Mucosa of gallbladder (tissue), 1 donor: ENCODE results near the gene IBSP. TPM values are rescaled to one million over a fixed set of nuclear protein-coding genes. Genes with fewer than 3 reads are reported as not detected.

ENCODE experiments used
- DNase-seq: peaks from one replicate; pipeline ENCODE4 v3.0.0-alpha.2; 2020; ENCODE audit warnings: low spot score
- total RNA-seq: library from RNA; stranded (reverse); gene quantifications from one replicate; pipeline ENCODE4 v1.2.1, GENCODE V29; 2021
- donor health status: DM: no; HTN: no; CAD: no.

The IBSP gene, protein sequence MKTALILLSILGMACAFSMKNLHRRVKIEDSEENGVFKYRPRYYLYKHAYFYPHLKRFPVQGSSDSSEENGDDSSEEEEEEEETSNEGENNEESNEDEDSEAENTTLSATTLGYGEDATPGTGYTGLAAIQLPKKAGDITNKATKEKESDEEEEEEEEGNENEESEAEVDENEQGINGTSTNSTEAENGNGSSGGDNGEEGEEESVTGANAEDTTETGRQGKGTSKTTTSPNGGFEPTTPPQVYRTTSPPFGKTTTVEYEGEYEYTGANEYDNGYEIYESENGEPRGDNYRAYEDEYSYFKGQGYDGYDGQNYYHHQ
- 2.1 TPM for total RNA-seq

DNA sequence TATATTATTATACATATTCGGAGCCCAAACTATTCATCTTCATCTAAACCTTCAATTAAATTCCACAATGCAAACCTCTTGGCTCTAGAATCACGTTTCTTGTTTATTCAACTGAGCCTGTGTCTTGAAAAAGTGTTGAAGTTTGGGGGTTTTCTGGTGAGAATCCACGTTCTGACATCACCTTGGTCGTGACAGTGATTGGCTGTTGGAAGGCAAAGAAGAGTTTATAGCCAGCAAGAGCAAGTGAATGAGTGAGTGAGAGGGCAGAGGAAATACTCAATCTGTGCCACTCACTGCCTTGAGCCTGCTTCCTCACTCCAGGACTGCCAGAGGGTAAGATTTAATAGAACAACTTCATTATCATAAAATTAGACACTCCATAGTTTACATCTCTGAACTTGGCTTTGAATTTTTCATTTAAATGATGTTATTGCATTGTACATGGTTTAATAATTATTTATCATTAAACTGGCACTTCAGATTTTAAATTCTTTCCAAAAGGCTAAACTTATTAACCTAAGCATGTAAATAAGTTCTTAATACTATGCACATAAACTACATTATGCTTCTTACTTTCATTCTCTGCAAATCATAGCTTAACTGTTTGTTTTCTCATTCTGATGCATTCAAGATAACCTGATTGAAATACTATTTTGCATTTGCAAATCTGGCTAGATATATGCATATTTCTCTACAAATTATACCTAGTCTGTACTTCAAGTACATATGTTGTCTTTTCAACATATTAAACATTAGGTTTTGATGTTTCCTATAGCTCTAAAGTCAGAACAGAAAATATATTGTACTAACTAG is at the start of gene IBSP:
TSS of gene IBSP (plus strand) at position 254 of the 813 bp plus-strand sequence. CDS start 2,808 bp downstream, outside the sequence.
- DNase-seq: no peak

- DNase-seq: no peak
Observed at GRCh38 chr4:87749883-87750282, 49.5 kb upstream of the IBSP start.

DNA sequence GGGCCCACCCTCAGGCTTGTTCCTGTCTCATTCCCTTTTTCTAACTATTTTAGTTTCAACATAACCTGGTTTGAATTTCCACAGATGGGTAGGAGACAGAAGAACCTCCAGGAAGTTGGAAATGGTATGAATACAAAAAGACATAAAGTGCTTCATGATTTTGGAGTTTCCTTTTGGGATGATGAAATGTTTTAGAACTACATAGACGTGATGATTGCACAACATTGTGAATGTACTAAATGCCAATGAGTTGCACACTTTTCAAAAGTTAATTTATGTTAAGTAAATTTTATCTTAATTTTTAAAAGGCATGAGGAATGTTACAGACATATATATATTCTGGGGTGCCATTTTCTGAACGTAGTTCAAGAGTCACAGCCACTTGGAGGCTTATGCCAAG is 41.1 kb upstream of the IBSP start:
- no peak for DNase-seq

GRCh38 chr4:87762311-87762710 is 37.0 kb upstream of the IBSP start:
- DNase-seq: no peak

GRCh38 chr4:87781569-87781968 is 17.8 kb upstream of the IBSP start:
- no peak for DNase-seq

GRCh38 chr4:87783781-87784180 is 15.6 kb upstream of the IBSP start:
- no peak for DNase-seq

- DNase-seq: no peak
Observed at GRCh38 chr4:87785731-87786509, 13.4 kb upstream of the IBSP start.

DNA sequence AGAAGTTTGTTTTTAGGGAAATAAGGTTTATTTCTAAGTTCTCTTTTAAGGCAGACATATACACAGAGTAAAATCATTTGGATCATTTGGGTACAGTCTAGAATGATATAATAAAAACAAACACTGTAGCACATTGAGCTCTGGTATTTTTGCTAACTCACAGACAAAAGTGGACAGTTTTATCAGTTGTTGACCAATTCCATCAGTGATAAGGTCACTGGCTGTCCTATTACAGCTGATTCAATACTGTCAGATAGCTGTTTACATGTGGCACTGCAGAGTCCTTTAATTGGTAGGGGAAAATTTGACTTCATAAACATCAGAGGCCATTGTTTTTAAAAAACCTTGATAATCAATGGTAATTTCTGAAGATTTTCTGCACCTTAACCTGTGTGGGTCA is 3.5 kb downstream of the IBSP start:
- no peak for DNase-seq

GRCh38 chr4:87803421-87803820 is 4.1 kb downstream of the IBSP start:
- no peak for DNase-seq

- no peak for DNase-seq
Observed at GRCh38 chr4:87804871-87805270, 5.5 kb downstream of the IBSP start.

DNA sequence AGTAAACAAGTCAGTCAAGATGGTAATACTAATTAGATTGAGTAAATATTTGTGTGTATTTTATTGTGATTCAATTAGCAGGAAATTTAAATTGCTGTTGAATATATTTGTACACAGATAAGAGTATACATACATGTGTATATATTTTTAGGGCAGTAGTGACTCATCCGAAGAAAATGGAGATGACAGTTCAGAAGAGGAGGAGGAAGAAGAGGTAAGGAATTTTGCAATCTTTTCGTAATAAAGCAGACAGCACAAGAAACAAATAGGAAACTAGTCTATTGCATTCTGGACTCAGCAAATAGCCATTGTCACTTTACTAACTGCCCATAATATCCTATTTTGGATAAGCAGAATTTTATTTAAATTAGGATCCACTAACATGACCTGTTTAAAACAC is 6.6 kb downstream of the IBSP start:
- DNase-seq: no peak

- DNase-seq: no peak
Observed at GRCh38 chr4:87806520-87806919, 7.2 kb downstream of the IBSP start.

- DNase-seq: no peak
Observed at GRCh38 chr4:87807402-87807801, 8.0 kb downstream of the IBSP start.

GRCh38 chr4:87811977-87812376 is 12.6 kb downstream of the IBSP start:
- DNase-seq: no peak

DNA sequence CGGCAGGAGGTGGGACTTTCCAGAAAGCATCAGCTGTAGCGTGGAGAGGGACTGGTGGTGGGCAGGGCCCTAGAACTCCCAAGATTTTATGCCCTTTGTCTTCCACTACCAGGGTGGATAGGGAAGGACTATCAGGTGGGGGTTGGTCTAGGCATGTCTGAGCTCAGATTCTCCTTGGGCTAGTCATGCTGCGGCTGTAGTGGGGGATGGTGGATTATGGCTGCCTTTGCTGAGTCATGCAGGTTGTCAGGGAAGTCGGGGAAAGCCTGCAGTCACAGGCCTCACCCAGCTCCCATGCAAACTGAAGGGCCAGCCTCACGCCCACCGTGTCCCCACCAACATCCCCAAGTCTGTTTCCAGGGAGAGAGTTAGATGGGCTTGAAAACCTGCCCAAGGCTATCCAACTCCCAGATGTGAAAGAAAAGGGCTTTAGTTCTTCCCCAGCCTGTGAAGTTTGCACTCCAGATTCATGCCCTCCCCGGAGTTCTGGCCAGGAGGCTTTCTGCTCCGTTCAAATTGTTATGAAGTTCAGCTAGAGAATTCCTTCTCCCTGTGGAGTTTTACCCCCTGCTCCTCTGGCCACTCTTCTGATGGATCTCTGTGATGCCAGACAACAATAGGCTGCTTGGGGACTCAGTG is 20.0 kb downstream of the IBSP start:
- DNase-seq: no peak

DNA sequence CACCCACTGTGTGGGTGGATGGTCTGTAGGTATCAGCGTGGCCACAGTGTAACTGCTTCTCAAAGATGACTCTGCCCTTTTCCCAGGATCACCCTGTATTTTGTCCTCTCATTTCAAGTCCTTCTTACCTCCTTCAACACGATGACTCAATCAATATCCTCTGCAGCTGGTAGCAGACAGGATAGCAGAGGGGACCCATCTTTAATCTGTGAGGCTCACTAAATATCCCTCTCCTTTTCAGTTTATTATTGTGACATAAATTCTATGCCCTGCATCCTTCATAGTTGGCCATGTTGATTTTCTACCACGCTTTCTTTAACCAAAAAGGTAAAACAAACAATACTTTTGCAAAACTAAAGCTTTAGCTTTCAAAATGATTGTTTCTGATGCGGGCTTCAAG is 23.8 kb downstream of the IBSP start:
- DNase-seq: no peak

GRCh38 chr4:87823724-87824123 is 24.4 kb downstream of the IBSP start:
- no peak for DNase-seq

DNA sequence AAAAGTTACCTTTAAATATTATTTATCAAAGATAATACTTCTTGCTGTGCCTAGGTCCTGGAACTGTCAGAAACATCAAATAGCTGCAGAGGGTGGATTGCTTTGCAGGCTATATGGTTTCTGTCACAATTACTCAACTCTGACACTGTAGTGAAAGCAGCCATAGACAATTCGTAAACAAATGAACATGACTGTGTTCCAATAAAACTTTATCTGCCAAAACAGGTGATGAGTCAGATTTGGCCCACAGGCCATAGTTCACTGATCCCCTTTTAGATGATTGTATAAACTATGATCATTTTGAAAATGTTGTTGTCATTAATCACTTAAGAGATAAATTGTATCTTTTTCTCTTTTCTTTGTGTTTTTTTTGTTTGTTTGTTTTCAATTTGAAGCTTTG is 25.0 kb downstream of the IBSP start:
- no peak for DNase-seq

DNA sequence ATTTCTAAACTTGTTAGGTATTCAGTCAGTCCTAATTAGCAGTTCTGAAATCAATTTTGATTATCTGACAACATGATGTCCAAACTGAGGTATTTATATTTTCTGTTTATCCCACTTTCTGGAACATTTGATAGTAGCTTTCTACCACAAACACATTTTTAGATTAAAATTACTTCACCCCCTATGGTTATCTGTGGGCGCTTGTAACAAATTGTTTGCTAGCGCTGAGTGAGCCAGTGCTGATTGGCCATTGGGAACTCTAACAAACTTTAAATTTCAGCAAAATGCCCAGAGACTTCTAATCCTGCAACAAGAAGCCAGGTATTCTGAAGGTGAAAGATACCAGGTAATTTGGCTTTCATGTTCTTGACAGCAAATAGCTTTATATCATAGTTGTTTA is 33.3 kb downstream of the IBSP start, which contains the start of gene MEPE:
TSS of gene MEPE (plus strand) at position 301 of the 400 bp plus-strand sequence. CDS start 1,746 bp downstream, outside the sequence.
- DNase-seq: no peak

DNA sequence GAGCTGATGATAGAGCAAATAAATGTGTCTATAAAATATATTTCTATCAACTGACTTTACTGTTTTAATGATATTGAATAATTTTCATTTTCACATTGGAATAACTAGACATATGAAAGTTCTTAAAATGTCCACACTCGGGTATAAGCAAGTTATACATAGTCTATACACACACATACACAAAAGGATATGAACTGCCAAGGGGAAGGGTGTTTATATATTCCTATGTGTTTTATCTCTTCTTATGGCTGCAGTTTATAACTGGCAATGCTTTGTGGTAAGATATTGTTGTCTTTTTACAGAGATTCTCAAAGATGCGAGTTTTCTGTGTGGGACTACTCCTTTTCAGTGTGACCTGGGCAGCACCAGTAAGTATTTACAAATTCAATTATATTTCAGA is 35.0 kb downstream of the IBSP start:
- no peak for DNase-seq

DNA sequence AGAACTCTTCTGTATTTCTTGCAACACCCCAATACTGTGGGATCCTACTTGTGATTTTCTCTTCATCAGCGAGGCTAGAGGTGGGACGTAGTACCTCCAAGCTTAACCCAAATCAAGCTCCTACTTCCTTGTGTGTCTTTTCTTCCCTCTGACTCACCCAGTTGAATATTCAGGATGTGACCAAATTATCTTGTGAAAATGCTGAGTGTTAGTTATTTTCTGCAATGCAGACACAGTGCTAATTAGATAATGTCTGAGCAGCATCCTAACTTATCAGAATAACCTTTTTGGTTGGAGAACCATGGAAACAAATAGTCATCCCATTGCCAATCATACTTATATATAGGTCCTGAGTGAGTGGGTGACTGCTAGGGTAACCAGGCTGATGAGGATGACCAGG is 35.8 kb downstream of the IBSP start:
- no peak for DNase-seq

DNA sequence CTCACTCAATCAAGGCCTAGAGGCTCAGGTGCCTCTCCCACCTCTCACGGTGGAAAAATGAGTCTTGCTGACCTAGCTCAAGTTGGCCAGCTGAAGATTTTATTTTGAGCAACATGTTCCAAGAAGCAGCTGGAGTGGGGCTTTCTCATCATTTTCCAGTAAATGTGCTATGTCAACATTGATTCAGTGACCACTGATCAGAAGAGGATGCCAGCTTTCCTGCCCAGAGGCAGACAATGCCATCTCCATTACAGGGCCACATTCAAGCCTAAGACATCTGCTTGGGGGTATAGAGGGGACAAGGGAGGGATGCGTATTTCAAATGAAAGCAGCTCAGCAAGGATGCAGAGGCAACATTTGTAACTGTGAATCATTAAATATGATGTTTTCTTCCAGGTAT is 36.4 kb downstream of the IBSP start:
- no peak for DNase-seq
